Breast epithelium (tissue), 3 donors: ENCODE measurements around the gene ERCC6L.

Experiments used
- POLR2A ChIP-seq: fragments of 450-650 bp; IDR thresholded peaks from one replicate; pipeline ENCODE4 v1.6.1; 2016; ENCODE audit warnings: antibody characterized with exemption, mild to moderate bottlenecking, moderate library complexity
- TF ChIP-seq, protein P1 (sequence below), 3 donors: fragments of 450-650 bp; IDR thresholded peaks; one replicate each; pipeline ENCODE4 v1.5.1; 2016 to 2017; ENCODE audit warnings: antibody characterized with exemption in 3 of 3, mild to moderate bottlenecking in 3 of 3, moderate library complexity in 3 of 3

DNA sequence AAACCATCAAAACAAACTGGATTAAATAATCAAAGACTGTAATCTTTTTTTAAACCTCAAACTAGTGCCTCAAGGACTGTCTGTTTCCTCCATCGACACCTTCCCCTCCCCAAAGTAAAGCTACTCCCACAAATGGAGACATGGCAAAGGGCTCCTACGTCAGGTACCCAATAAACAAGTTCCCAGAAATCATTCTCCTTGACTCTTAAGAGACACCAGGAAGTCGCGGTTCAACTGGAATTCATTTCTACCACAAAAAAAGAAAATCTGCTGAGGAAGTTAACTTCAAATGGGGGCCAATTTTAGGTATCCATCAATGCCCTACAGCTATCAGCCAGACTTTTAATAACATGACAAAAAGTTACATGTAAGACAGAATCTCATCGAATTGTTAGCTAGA, 35.7 kb upstream of the ERCC6L start:
- TF ChIP-seq, protein P1, sequence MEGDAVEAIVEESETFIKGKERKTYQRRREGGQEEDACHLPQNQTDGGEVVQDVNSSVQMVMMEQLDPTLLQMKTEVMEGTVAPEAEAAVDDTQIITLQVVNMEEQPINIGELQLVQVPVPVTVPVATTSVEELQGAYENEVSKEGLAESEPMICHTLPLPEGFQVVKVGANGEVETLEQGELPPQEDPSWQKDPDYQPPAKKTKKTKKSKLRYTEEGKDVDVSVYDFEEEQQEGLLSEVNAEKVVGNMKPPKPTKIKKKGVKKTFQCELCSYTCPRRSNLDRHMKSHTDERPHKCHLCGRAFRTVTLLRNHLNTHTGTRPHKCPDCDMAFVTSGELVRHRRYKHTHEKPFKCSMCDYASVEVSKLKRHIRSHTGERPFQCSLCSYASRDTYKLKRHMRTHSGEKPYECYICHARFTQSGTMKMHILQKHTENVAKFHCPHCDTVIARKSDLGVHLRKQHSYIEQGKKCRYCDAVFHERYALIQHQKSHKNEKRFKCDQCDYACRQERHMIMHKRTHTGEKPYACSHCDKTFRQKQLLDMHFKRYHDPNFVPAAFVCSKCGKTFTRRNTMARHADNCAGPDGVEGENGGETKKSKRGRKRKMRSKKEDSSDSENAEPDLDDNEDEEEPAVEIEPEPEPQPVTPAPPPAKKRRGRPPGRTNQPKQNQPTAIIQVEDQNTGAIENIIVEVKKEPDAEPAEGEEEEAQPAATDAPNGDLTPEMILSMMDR (IDR thresholded peaks at IDR 0.05), result no peak
- no peak for TF ChIP-seq POLR2A
